Measurements from ENCODE around the gene RPP40.
"Not testable (repeated sequence)": the region's sequence is repeated elsewhere in the genome, so short reads cannot be mapped to it uniquely, and the experiment has no call there.

GRCh38 chr6:5033214-5033904 lies 29.5 kb upstream of the RPP40 start:
- TF ChIP-seq CTCF, POLR2A (IDR thresholded peaks at IDR 0.05): not testable (repeated sequence)
